Left cardiac atrium (tissue), 4 donors: Measurements from ENCODE around the gene EPG5. TPM values are rescaled to one million over a fixed set of nuclear protein-coding genes. Genes with fewer than 3 reads are reported as not detected.
"Not testable (repeated sequence)": the region's sequence is repeated elsewhere in the genome, so short reads cannot be mapped to it uniquely, and the experiment has no call there.

ENCODE experiments used
- ATAC-seq, 2 donors: fragments of 200-7000 bp; cut with Tn5 transposase; one replicate each; pipeline ENCODE4 v1.9.1; 2020; ENCODE audit warnings: mild to moderate bottlenecking in 2 of 2, moderate library complexity in 2 of 2
- DNase-seq: peaks from one replicate; pipeline ENCODE4 v3.0.0-alpha.2; 2020
- intact Hi-C, 2 donors: fragments of 100-400 bp; cut with DNase I; formaldehyde crosslinking; loops; one replicate each; pipeline versions ENCODE4 v1.14.1 to v1.15.1; 2022 to 2023
- long read RNA-seq: library from polyadenylated mRNA; unstranded; transcript quantifications from one replicate; pipeline ENCODE4 v2.0.0, GENCODE V29; 2021
- total RNA-seq, 2 donors: library from RNA; stranded (reverse); fragmentation: NEBNext Ultra II Directional; extraction: Animal tissue kit (Norgen Biotek cat#: 25700); gene quantifications; one replicate each; pipeline ENCODE4 v1.2.1, GENCODE V29; 2021
- donor health status: DM: no; HTN: yes; CAD: no.
- donor health status: DM: no; HTN: yes; CAD: no; lungs with severe emphysema.
- donor health status: DM: yes; HTN: yes; CAD: no.
- donor health status: Dilated cardiomyopathy.

EPG5 gene
- total RNA-seq, result 10 to 100 TPM; 19.5 to 23.3 TPM
- long read RNA-seq, partial matches to known transcripts, result 2 of 5 reads
- long read RNA-seq, other reads (novel, unspliced or antisense), result 3 of 5 reads

- ATAC-seq (peak; percentile 100), DNase-seq (peak; percentile 96)
- intact Hi-C loops, result loop anchor here in 1 of 2 donors (5.0 kb wide), 1 partner anchor 45 kb away; no protein-coding TSS in a partner anchor
Observed at GRCh38 chr18:45967007-45967706, at the start of gene EPG5. Gene EPG5, minus strand, starts transcription at chr18:45967329. Its CDS starts 90 bp downstream, at chr18:45967239.

GRCh38 chr18:46013484-46014189 lies 46.5 kb upstream of the EPG5 start:
- DNase-seq, result no peak
- no peak for ATAC-seq
- intact Hi-C loops, result no loop called here

GRCh38 chr18:46010676-46011075 lies 43.5 kb upstream of the EPG5 start:
- intact Hi-C loops, result no loop called here
- DNase-seq, result no peak

GRCh38 chr18:46010050-46010449 lies 42.9 kb upstream of the EPG5 start:
- DNase-seq (no peak), ATAC-seq (no peak)

More at GRCh38 chr18:46010676-46011075, 43.5 kb upstream of the EPG5 start:
- ATAC-seq, result peak in 1 of 2 donors; percentile 51

GRCh38 chr18:46009125-46009840 lies 42.2 kb upstream of the EPG5 start:
- ATAC-seq, result peak in 1 of 2 donors; percentile 56
- intact Hi-C loops, result no loop called here
- DNase-seq, result no peak

More at GRCh38 chr18:46010050-46010449, 42.9 kb upstream of the EPG5 start:
- intact Hi-C loops, result no loop called here

- intact Hi-C loops, result no loop called here
- ATAC-seq (no peak), DNase-seq (no peak)
Observed at GRCh38 chr18:46008531-46008930, 41.4 kb upstream of the EPG5 start.

- intact Hi-C loops, result no loop called here
- ATAC-seq (no peak), DNase-seq (no peak)
Observed at GRCh38 chr18:46007165-46007564, 40.0 kb upstream of the EPG5 start.

- DNase-seq, result no peak
- no peak for ATAC-seq
- intact Hi-C loops, result no loop called here
Observed at GRCh38 chr18:46002934-46003333, 35.8 kb upstream of the EPG5 start.

- intact Hi-C loops, result no loop called here
- ATAC-seq, result no peak
Observed at GRCh38 chr18:46001892-46002291, 34.8 kb upstream of the EPG5 start.

GRCh38 chr18:46001074-46001473 lies 33.9 kb upstream of the EPG5 start:
- intact Hi-C loops, result no loop called here
- no peak for DNase-seq
- no peak for ATAC-seq

More at GRCh38 chr18:46001892-46002291, 34.8 kb upstream of the EPG5 start:
- DNase-seq, result no peak

GRCh38 chr18:45999536-45999935 lies 32.4 kb upstream of the EPG5 start:
- intact Hi-C loops, result no loop called here
- ATAC-seq, result no peak
- DNase-seq, result no peak

- ATAC-seq, result no peak
Observed at GRCh38 chr18:45998244-45998643, 31.1 kb upstream of the EPG5 start.

GRCh38 chr18:45997700-45998151 lies 30.6 kb upstream of the EPG5 start:
- no peak for ATAC-seq
- intact Hi-C loops, result no loop called here
- DNase-seq, result no peak

More at GRCh38 chr18:45998244-45998643, 31.1 kb upstream of the EPG5 start:
- no peak for DNase-seq
- intact Hi-C loops, result no loop called here

GRCh38 chr18:45995461-45995860 lies 28.3 kb upstream of the EPG5 start:
- DNase-seq, result no peak
- no peak for ATAC-seq
- intact Hi-C loops, result no loop called here

- DNase-seq (no peak), ATAC-seq (no peak)
- intact Hi-C loops, result no loop called here
Observed at GRCh38 chr18:45993438-45993837, 26.3 kb upstream of the EPG5 start.

- DNase-seq, intact Hi-C loops, ATAC-seq: not testable (repeated sequence)
Observed at GRCh38 chr18:45992527-45992926, 25.4 kb upstream of the EPG5 start.

- ATAC-seq (no peak), DNase-seq (no peak)
- intact Hi-C loops, result no loop called here
Observed at GRCh38 chr18:45991788-45992187, 24.7 kb upstream of the EPG5 start.

GRCh38 chr18:45984546-45985235 lies 17.6 kb upstream of the EPG5 start:
- intact Hi-C loops, result no loop called here
- DNase-seq, result no peak
- no peak for ATAC-seq

GRCh38 chr18:45981821-45982220 lies 14.7 kb upstream of the EPG5 start:
- intact Hi-C loops, result no loop called here
- no peak for DNase-seq
- no peak for ATAC-seq
